GM12801 (cell line): ENCODE results near the gene SLC17A1.

Experiments used
- CTCF ChIP-seq: IDR thresholded peaks from one replicate; pipeline ENCODE4 v1.5.1; 2011; ENCODE audit warnings: control low read depth; ENCODE audit not compliant: insufficient read length; ENCODE audit errors: extremely low read depth

Gene SLC17A1

DNA sequence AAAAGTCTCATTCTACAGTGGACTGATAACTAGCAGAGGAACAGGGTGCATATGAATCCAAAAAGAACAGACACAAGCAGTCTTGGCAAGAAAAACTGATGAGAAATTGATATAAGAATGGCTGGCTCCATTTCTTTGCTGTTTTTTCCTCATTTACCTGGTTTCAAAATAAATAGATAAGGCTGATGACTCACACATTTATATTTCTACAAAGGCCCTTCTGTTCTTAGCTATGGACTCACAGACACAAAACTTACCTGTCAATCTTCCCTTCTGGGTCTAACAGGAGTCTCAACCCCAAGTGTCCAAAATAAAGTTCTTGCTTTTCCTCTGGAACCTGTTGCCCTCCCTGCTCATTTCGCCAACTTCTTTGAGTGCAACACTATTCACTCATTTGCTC, 76.4 kb downstream of the SLC17A1 start:
- TF ChIP-seq CTCF = no peak

GRCh38 chr6:25754535-25754934, 77.3 kb downstream of the SLC17A1 start, which contains the start of gene SLC17A4:
SLC17A4 (plus strand) TSS chr6:25754742; CDS start chr6:25761963, 7,221 bp downstream.
- TF ChIP-seq CTCF = no peak

DNA sequence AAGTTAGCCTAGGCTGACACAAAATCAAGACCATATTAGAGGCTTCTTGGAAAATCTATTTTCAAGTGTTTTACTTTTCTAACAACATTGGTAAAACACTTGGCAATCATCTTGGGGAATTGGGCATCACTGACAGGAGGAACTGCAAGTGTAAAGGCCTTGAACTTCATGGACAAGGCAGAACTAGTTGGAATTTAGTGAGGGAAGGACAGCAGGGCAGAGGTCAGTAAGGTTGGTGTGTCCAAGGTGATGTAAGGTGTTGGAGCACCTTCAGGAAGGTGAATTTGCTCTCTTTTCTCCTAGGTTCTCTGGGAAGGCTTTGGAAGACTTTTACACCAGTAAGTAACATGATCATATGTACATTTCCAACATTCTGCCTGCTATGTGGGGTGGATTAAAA, 78.8 kb downstream of the SLC17A1 start:
- TF ChIP-seq CTCF = no peak

DNA sequence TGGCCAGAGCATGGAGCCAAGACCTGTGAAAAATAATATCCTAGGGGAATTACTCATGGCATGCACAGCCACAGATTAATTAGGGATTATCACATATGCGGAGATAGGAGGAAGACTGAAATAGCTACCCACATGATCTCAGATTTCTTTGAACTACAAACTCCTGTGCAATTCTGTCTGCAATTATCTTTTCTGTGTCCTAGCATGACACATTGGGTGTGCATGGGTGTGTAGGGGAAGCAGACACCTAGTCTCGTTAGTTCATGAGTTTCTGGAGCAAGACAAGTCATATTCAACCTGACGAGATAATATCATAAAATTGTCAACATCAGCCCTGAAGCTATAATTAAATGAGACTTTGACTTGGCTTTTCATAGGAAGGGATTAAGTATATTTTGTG, 80.9 kb downstream of the SLC17A1 start:
- TF ChIP-seq CTCF = no peak

DNA sequence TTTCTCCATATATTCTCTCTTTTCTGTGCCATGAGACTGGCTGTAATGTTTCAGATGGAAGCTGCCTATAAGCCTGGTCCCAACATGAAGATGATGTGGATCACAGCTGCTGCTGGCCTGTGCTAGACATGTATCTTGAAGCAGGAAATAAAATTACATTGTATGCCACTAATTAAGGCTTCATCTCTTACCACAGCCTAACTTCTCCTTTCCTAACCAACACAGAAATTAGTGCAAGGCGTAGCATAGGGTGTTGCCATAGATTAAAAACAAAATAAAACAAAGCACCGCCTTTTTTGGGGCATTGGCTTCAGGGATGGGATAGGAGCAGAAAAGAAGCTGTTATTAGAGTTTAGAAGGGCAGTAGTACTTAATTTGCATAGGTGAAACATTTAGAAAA, 82.0 kb downstream of the SLC17A1 start:
- no peak for TF ChIP-seq CTCF

DNA sequence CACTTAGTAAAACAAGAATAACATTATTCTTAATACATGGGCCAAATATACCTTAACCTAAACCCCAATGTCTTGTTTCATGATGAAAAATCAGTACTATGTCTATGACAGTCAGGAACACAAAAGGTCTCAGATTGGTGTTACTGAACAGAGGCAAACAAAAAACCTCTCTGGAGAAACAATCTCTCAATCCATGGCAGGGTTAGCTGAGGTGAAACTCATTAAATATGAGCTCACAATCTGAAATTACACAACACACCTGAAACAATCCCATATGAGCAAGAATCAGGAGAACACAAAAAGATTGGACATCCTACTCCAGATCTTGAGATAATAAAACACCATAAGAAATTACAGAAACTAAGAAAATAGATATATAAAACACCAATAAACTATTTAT, 83.8 kb downstream of the SLC17A1 start:
- no peak for TF ChIP-seq CTCF

GRCh38 chr6:25747477-25747876, 84.4 kb downstream of the SLC17A1 start:
- no peak for TF ChIP-seq CTCF

DNA sequence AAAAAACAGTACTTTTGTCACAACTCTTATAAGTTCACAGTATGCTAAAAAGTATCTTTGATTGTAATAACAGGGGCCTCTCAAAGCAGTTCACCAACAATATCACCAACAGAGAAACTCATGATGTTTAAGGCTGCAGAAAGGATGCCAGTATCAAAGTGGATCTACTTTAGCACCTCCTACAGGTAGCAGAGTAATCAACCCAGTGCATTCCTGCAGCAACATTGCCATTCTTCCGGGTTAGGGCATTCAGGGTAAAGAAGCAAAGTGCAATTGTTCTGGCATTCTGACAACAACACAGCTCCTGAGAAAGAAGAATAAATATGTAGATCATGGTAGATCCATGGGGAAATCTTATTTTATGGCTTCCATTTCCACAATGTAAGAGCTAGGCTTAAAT, 84.9 kb downstream of the SLC17A1 start:
- no peak for TF ChIP-seq CTCF
